Endodermal cell (in vitro differentiated cells): ENCODE results near the gene IFNL1. TPM values are rescaled to one million over a fixed set of nuclear protein-coding genes. Genes with fewer than 3 reads are reported as not detected.

Experiments
- DNase-seq: peaks from one replicate; pipeline ENCODE4 v3.0.0-alpha.2; 2017
- H3K27ac ChIP-seq: 2 replicates; pipeline ENCODE4 v1.5.1; 2013; ENCODE audit warnings: mild to moderate bottlenecking, low read depth, low read length, moderate library complexity
- H3K27me3 ChIP-seq: 2 replicates; pipeline ENCODE4 v1.6.1; 2013; ENCODE audit warnings: mild to moderate bottlenecking, low read length, moderate library complexity; ENCODE audit not compliant: insufficient read depth, control insufficient read depth, poor library complexity, severe bottlenecking
- H3K36me3 ChIP-seq: 2 replicates; pipeline ENCODE4 v1.7.0; 2013; ENCODE audit warnings: mild to moderate bottlenecking, low read length, moderate library complexity; ENCODE audit not compliant: control insufficient read depth, insufficient read depth
- H3K4me1 ChIP-seq: one replicate; pipeline ENCODE4 v1.7.0; 2013; ENCODE audit warnings: low read length; ENCODE audit not compliant: control insufficient read depth, insufficient read depth
- H3K4me3 ChIP-seq: 2 replicates; pipeline ENCODE4 v1.5.1; 2013; ENCODE audit warnings: mild to moderate bottlenecking, low read length, moderate library complexity
- H3K9ac ChIP-seq: 2 replicates; pipeline ENCODE4 v1.6.1; 2013; ENCODE audit warnings: mild to moderate bottlenecking, low read length, moderate library complexity; ENCODE audit not compliant: poor library complexity, severe bottlenecking; ENCODE audit errors: extremely low read depth
- H3K9me3 ChIP-seq: 2 replicates; pipeline ENCODE4 v1.6.1; 2013; ENCODE audit warnings: mild to moderate bottlenecking, low read length, moderate library complexity; ENCODE audit not compliant: control insufficient read depth
- H3K27ac Mint-ChIP-seq: 2 replicates; pipeline ENCODE4 v1.8.0; 2020; ENCODE audit warnings: mixed read lengths
- H3K27me3 Mint-ChIP-seq: 2 replicates; pipeline ENCODE4 v1.8.0; 2021; ENCODE audit warnings: mild to moderate bottlenecking, mixed read lengths; ENCODE audit not compliant: insufficient read depth
- H3K36me3 Mint-ChIP-seq: 2 replicates; pipeline ENCODE4 v1.8.0; 2020; ENCODE audit warnings: low read depth, mixed read lengths
- H3K4me1 Mint-ChIP-seq: 2 replicates; pipeline ENCODE4 v1.8.0; 2020; ENCODE audit warnings: mixed read lengths
- H3K4me3 Mint-ChIP-seq: 2 replicates; pipeline ENCODE4 v1.8.0; 2020; ENCODE audit warnings: mild to moderate bottlenecking, moderate library complexity, mixed read lengths
- H3K9me3 Mint-ChIP-seq: 2 replicates; pipeline ENCODE4 v1.8.0; 2020; ENCODE audit warnings: mild to moderate bottlenecking, mixed read lengths
- CTCF ChIP-seq: fragments of 200-600 bp; sonication (generic); conservative IDR thresholded peaks from 2 replicates; pipeline ENCODE4 v1.5.0; 2021; ENCODE audit warnings: antibody characterized with exemption, mild to moderate bottlenecking
- WGBS, 2 experiments: methylation state at CpG; one replicate each; pipeline versions ENCODE4 v1.1.5 to v1.1.7; 2013; ENCODE audit warnings: missing lambda C conversion rate in 2 of 2, mixed read lengths in 1 of 2; ENCODE audit not compliant: insufficient coverage in 1 of 2, insufficient read length in 1 of 2; 5-methylcytosine and 5-hydroxymethylcytosine counted together
- total RNA-seq, 2 donors: library from RNA; stranded (reverse); fragmentation: NEBNext Ultra II Directional in 1 of 2; extraction: Animal tissue kit (Norgen Biotek cat#: 25700) in 1 of 2; gene quantifications; 2 replicates in 1 of 2; 3 replicates in 1 of 2; pipeline ENCODE4 v1.2.1, GENCODE V29; 2021

The IFNL1 gene
- total RNA-seq, 2 donors from 2014 or later, result not detected

- Mint-ChIP-seq H3K4me3 (no peak overlapping the region), H3K9me3 (no peaks in the 10 kb centered on the region), H3K4me1 (peaks cover 6% of the 10 kb centered on the region), H3K27ac (no peak overlapping the region), H3K36me3 (no peaks in the 10 kb centered on the region), H3K27me3 (peaks cover 61% of the 10 kb centered on the region)
- no peak for DNase-seq
- H3K27ac ChIP-seq, result no peak overlapping the region
- H3K9me3 ChIP-seq, result no peaks in the 10 kb centered on the region
- no peak for TF ChIP-seq CTCF
- H3K4me1 ChIP-seq, result no peaks in the 10 kb centered on the region
- peaks cover 44% of the 10 kb centered on the region for H3K27me3 ChIP-seq
- no peaks in the 10 kb centered on the region for H3K36me3 ChIP-seq
- H3K9ac ChIP-seq, result no peak overlapping the region
- no peak overlapping the region for H3K4me3 ChIP-seq
Observed at GRCh38 chr19:39306075-39306474, 9.9 kb downstream of the IFNL1 start.

- H3K4me3 ChIP-seq, result peak overlapping the region; percentile 73
- H3K27me3 ChIP-seq, result peaks cover 44% of the 10 kb centered on the region
- Mint-ChIP-seq H3K4me3 (peak overlapping the region; percentile 52), H3K27ac (no peak overlapping the region), H3K4me1 (peaks cover 6% of the 10 kb centered on the region), H3K9me3 (no peaks in the 10 kb centered on the region), H3K27me3 (peaks cover 59% of the 10 kb centered on the region), H3K36me3 (peaks cover 3% of the 10 kb centered on the region)
- peak; percentile 90 for DNase-seq
- TF ChIP-seq CTCF, result no peak
- H3K4me1 ChIP-seq, result no peaks in the 10 kb centered on the region
- 3% methylated on average over 29 to 71 of the region's 71 CpGs for WGBS, 2 experiments
- no peak overlapping the region for H3K9ac ChIP-seq
- no peaks in the 10 kb centered on the region for H3K36me3 ChIP-seq
- H3K27ac ChIP-seq, result no peak overlapping the region
- H3K9me3 ChIP-seq, result no peaks in the 10 kb centered on the region
Observed at GRCh38 chr19:39307046-39307821, 11.0 kb downstream of the IFNL1 start.

- H3K4me3 ChIP-seq, result peak overlapping the region; percentile 73
- Mint-ChIP-seq H3K9me3 (no peaks in the 10 kb centered on the region), H3K27ac (no peak overlapping the region), H3K4me3 (peak overlapping the region; percentile 52), H3K27me3 (peaks cover 59% of the 10 kb centered on the region), H3K4me1 (peaks cover 6% of the 10 kb centered on the region), H3K36me3 (peaks cover 3% of the 10 kb centered on the region)
- no peak overlapping the region for H3K27ac ChIP-seq
- no peak overlapping the region for H3K9ac ChIP-seq
- peaks cover 44% of the 10 kb centered on the region for H3K27me3 ChIP-seq
- WGBS, 2 experiments, result 13 to 14% methylated on average over 43 to 82 of the region's 82 CpGs
- H3K9me3 ChIP-seq, result no peaks in the 10 kb centered on the region
- peak; percentile 83 for DNase-seq
- no peaks in the 10 kb centered on the region for H3K4me1 ChIP-seq
- TF ChIP-seq CTCF, result peak; percentile 53
- no peaks in the 10 kb centered on the region for H3K36me3 ChIP-seq
Observed at GRCh38 chr19:39307822-39308530, 11.8 kb downstream of the IFNL1 start.
